Activated CD8-positive, alpha-beta T cell treated with anti-CD3 and anti-CD28 coated beads for 36 hours (primary cell): ENCODE measurements around the gene SLC8A1. TPM values are rescaled to one million over a fixed set of nuclear protein-coding genes. Genes with fewer than 3 reads are reported as not detected.

Source experiments
- ATAC-seq: fragments of 200-7000 bp; cut with Tn5 transposase; one replicate; pipeline ENCODE4 v1.10.0; 2021; ENCODE audit warnings: mild to moderate bottlenecking, moderate library complexity
- CTCF ChIA-PET: fragments of 350-600 bp; sonication (Branson Sonifier 250); formaldehyde crosslinking; loops from one replicate; lab custom pipeline; 2021; ENCODE audit warnings: antibody characterized with exemption; lab: Charles Lee
- POLR2A ChIA-PET: fragments of 350-600 bp; sonication (Branson Sonifier 250); formaldehyde crosslinking; loops from one replicate; lab custom pipeline; 2021; ENCODE audit warnings: antibody characterized with exemption; lab: Charles Lee
- DNase-seq: peaks from one replicate; pipeline ENCODE4 v3.0.0-alpha.2; 2020
- H3K27ac Mint-ChIP-seq: one replicate; pipeline ENCODE4 v1.8.0; 2021; ENCODE audit warnings: mild to moderate bottlenecking, mixed read lengths
- H3K27me3 Mint-ChIP-seq: one replicate; pipeline ENCODE4 v1.8.0; 2021; ENCODE audit warnings: mixed read lengths
- H3K36me3 Mint-ChIP-seq: one replicate; pipeline ENCODE4 v1.8.0; 2021; ENCODE audit warnings: low read depth, mixed read lengths
- H3K4me1 Mint-ChIP-seq: one replicate; pipeline ENCODE4 v1.8.0; 2021; ENCODE audit warnings: low read depth, mixed read lengths
- H3K4me3 Mint-ChIP-seq: one replicate; pipeline ENCODE4 v1.8.0; 2021; ENCODE audit warnings: mild to moderate bottlenecking, moderate library complexity, mixed read lengths
- H3K9me3 Mint-ChIP-seq: one replicate; pipeline ENCODE4 v1.8.0; 2021; ENCODE audit warnings: mixed read lengths
- CTCF ChIP-seq: fragments of 200-600 bp; IDR thresholded peaks from one replicate; pipeline ENCODE4 v1.8.0; 2022; ENCODE audit warnings: antibody characterized with exemption, mild to moderate bottlenecking
- intact Hi-C: fragments of 100-400 bp; cut with micrococcal nuclease; formaldehyde crosslinking; loops from one replicate; pipeline ENCODE4 v1.10.0; 2022
- total RNA-seq, 2 experiments: library from RNA; stranded (reverse); gene quantifications; one replicate each; pipeline ENCODE4 v1.2.3, GENCODE V29; 2021

SLC8A1 gene
- total RNA-seq, 2 experiments from 2014 or later, result 0.23 to 0.34 TPM

GRCh38 chr2:40261042-40261441, 190.8 kb downstream of the SLC8A1 start:
- intact Hi-C loops, result no loop called here
- TF ChIP-seq CTCF, result no peak
- ChIA-PET POLR2A (no interaction called here), CTCF (no interaction called here)
- no peak overlapping the region for H3K27ac Mint-ChIP-seq
- H3K4me3 Mint-ChIP-seq, result no peak overlapping the region
- no peak for DNase-seq
- H3K4me1 Mint-ChIP-seq, result no peaks in the 10 kb centered on the region
- H3K36me3 Mint-ChIP-seq, result no peaks in the 10 kb centered on the region
- no peak for ATAC-seq
- peaks cover 1% of the 10 kb centered on the region for H3K9me3 Mint-ChIP-seq
- no peaks in the 10 kb centered on the region for H3K27me3 Mint-ChIP-seq

DNA sequence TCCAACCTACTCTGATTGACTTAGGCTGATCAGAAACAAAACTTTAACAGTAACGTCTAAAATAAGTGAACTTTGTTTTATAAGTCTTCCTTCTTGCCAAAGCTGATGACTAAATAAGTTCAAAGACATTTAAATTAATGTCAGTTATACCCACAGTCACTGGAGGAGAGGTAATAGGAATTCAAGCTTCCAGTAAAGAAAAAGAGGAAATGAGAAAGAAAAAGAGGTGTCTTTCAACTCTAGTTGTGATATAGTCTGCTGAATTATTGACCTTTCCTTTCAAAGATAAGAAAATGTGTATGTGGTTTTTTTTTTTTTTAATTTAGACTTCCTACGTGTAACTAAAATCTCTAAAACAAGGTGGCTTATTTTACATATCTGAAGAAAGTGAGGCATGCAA, 191.5 kb downstream of the SLC8A1 start:
- no peak for TF ChIP-seq CTCF
- ATAC-seq, result no peak
- Mint-ChIP-seq H3K27me3 (no peaks in the 10 kb centered on the region), H3K9me3 (peaks cover 1% of the 10 kb centered on the region), H3K36me3 (no peaks in the 10 kb centered on the region), H3K4me3 (no peak overlapping the region), H3K27ac (no peak overlapping the region), H3K4me1 (no peaks in the 10 kb centered on the region)
- no peak for DNase-seq
- ChIA-PET CTCF (no interaction called here), POLR2A (no interaction called here)
- intact Hi-C loops, result no loop called here

DNA sequence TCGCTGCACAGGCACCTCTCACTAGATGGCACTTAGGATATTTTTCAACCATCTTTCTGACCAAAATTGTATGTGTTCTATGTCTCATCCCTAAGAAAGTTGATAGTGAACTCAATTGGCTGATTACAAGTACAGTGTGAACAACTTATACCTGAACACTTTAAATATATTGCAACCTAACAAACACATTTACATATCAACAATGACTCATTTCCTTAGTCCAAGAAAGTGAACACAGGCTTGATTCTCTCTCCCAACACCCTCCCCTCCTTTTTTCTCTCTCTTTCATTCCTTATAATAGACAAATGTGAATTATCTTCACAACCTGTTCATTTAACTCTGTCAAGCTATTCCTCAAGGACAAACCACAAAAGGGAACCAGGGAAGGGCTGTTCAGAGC, 192.0 kb downstream of the SLC8A1 start:
- Mint-ChIP-seq H3K9me3 (peaks cover 1% of the 10 kb centered on the region), H3K4me1 (no peaks in the 10 kb centered on the region), H3K4me3 (no peak overlapping the region), H3K27ac (no peak overlapping the region), H3K36me3 (no peaks in the 10 kb centered on the region), H3K27me3 (no peaks in the 10 kb centered on the region)
- ATAC-seq, result no peak
- TF ChIP-seq CTCF, result no peak
- POLR2A ChIA-PET, result no interaction called here
- intact Hi-C loops, result no loop called here
- DNase-seq, result no peak
- CTCF ChIA-PET, result no interaction called here

DNA sequence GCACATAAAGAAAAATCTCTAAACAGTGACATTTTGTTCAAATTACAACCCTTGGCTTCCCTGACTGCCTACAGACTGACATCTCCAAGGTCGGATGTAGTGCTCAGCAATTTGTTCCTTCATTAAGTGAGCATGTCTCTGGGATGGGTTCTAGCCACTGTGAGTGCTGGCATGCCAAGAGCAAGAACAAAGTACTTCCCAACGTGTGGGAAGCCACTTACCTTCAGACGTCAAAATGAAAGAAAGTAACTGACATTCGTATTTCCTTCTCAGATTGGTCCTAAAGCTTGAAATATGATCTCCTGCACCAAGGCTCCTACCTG, 193.8 kb downstream of the SLC8A1 start:
- ATAC-seq, result no peak
- TF ChIP-seq CTCF, result no peak
- Mint-ChIP-seq H3K36me3 (no peaks in the 10 kb centered on the region), H3K27ac (no peak overlapping the region), H3K9me3 (peaks cover 1% of the 10 kb centered on the region), H3K27me3 (no peaks in the 10 kb centered on the region), H3K4me3 (no peak overlapping the region), H3K4me1 (no peaks in the 10 kb centered on the region)
- CTCF ChIA-PET, result no interaction called here
- DNase-seq, result no peak
- intact Hi-C loops, result no loop called here
- POLR2A ChIA-PET, result no interaction called here

DNA sequence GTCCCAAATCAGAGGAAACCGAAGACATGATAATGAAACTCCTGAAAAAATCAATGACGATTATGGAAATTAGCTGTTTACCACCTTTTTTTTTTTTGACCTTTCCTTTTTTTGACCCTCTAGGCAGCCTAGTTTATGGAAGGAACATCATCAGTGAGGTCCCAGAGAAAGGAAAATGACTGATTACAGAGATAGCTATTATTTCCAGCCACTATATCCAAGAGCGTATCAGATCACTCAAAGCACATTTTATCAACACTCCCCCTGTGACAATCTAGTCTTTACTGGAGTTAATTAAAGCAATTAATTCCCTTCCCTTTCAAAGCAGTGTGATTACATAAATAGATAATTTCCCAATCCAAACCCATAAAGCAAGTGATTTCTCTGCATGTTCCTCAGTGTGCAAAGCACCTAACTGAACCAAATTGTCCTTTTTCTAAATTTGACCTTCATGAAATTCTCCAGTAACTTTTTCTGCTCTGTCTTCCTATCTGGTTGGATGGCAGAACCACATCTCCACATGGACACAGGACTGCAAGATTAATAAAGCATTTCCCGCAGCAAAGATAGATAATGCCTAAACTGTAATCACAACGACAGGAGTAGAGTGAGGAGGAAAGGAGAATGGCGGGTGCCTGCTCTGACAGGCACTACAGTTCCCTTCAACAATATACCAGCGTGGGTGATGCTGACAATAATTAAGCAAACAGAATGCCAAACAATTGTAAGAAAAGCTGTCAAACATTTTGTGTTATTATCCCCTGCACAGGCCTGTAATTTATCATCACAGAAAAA, 194.4 kb downstream of the SLC8A1 start:
- no peaks in the 10 kb centered on the region for H3K36me3 Mint-ChIP-seq
- TF ChIP-seq CTCF, result no peak

More for the DNA sequence above, 194.4 kb downstream of the SLC8A1 start:
- Mint-ChIP-seq H3K4me3 (no peak overlapping the region), H3K9me3 (peaks cover 1% of the 10 kb centered on the region), H3K27ac (no peak overlapping the region), H3K27me3 (no peaks in the 10 kb centered on the region), H3K4me1 (no peaks in the 10 kb centered on the region)
- POLR2A ChIA-PET, result no interaction called here
- no peak for DNase-seq
- CTCF ChIA-PET, result interaction anchor here (1.1 kb wide), 1 partner anchor 13 kb away, joined by 3 read pairs; no protein-coding TSS in a partner anchor
- intact Hi-C loops, result no loop called here
- ATAC-seq, result no peak
